GM19463 (cell line): ENCODE results near the gene ZSCAN4.

Experiments
- ATAC-seq: cut with Tn5 transposase; IDR thresholded peaks from one replicate; pipeline ENCODE4 v1.9.1; 2021; ENCODE audit warnings: mild to moderate bottlenecking, moderate library complexity; ENCODE audit not compliant: unreplicated experiment

ZSCAN4 gene

DNA sequence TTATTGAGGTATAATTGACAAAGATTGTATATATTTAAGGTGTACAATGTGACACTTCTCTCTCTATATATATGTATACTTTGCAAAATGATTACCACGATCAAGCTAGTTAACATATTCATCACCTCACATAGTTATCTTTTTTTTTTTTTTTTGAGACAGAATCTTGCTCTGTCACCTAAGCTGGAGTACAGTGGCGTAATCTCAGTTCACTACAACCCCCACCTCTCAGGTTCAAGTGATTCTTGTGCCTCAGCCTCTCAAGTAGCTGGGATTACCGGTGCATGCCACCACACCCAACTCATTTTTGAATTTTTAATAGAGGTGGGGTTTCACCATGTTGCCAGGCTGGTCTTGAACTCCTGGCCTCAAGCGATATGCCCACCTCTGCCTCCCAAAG, 3.7 kb downstream of the ZSCAN4 start:
- ATAC-seq = no peak

DNA sequence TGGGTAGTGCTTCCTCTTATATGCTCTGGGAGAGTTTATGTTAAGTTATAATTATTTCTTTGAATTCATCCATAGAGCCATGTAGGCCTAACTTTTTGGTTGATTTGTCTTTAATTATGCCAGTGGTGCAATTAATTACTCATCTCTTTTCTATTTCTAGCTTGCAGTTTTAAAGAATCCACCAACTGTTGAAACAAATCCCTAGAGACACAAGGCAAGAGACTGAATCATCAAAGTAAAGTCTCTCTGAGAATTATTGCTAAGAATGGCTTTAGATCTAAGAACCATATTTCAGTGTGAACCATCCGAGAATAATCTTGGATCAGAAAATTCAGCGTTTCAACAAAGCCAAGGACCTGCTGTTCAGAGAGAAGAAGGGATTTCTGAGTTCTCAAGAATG, 7.1 kb downstream of the ZSCAN4 start:
- no peak for ATAC-seq

DNA sequence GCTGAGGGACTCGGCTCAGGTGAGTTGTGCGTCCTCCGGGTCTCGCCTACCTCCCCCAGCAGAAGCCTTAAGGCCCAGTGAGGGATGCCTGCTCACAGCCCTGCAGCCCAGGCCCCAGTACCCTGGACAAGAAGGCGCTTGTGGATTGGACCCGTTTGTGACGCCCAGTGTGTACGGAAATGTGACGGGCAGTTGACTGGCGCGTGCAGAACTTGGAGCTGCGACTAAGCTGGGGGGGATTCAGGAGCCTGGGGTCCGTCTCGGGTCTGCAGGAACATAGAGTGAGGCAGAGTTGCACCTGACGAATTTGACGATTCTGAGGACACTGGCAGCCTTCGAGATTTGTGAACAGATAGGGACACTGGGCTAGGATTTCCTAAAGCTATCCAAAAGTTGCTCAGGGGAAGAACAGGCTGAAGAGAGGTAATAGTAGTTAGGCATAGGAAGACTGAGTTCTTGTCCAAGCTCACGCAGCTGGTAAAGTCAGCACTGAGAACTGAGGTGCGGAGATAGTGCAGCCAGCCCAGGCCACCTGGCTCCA, 13.6 kb downstream of the ZSCAN4 start:
- no peak for ATAC-seq

DNA sequence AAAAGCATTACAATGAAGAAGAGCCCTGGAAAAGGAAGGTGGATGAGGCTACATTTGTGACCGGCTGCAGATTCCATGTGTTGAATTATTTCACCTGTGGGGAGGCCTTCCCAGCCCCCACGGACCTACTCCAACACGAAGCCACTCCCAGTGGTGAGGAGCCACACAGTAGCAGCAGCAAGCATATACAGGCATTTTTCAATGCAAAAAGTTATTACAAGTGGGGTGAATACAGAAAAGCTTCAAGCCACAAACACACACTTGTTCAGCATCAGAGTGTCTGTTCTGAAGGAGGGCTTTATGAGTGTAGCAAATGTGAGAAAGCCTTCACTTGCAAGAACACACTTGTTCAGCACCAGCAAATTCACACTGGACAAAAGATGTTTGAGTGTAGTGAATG, 18.0 kb downstream of the ZSCAN4 start:
- ATAC-seq = no peak

DNA sequence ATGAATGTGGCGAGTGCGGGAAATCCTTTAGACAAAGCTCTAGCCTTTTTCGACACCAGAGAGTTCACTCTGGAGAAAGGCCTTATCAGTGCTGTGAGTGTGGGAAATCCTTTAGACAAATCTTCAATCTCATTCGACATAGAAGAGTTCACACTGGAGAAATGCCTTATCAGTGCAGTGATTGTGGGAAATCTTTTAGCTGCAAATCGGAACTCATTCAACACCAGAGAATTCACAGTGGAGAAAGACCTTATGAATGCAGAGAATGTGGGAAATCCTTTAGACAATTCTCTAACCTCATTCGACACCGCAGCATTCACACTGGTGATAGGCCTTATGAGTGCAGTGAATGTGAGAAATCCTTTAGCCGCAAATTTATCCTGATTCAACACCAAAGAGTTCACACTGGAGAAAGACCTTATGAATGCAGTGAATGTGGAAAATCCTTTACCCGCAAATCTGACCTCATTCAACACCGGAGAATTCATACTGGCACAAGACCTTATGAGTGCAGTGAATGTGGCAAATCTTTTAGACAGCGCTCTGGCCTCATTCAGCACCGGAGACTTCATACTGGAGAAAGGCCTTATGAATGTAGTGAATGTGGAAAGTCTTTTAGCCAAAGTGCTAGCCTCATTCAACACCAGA, 18.8 kb downstream of the ZSCAN4 start:
- no peak for ATAC-seq

DNA sequence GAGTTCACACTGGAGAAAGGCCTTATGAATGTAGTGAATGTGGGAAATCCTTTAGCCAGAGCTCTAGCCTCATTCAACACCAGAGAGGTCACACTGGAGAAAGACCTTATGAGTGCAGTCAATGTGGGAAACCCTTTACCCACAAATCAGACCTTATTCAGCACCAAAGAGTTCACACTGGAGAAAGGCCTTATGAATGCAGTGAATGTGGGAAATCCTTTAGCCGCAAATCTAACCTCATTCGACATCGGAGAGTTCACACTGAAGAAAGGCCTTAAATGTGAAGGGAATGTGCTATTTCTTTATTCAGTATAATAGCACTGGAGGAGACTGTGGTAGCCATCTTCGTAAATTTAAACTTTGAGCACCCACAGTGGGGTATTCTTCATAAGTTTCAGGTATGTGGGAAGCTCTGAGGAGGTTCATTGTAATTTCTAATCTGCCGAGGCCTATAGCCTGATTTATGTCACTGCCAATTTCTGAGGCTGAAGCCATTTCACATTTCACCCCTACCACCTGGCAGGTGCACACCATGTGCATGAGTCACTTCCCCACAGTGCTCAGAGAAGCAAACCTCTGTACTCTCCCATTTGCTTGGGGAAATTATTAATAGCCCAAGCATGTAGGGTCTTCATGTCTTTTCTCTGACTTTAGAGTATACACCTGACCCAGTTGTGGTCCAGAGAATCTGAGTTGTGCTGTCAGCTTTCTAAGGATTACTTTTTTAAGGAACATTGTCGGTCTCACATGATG, 19.5 kb downstream of the ZSCAN4 start:
- ATAC-seq = no peak

DNA sequence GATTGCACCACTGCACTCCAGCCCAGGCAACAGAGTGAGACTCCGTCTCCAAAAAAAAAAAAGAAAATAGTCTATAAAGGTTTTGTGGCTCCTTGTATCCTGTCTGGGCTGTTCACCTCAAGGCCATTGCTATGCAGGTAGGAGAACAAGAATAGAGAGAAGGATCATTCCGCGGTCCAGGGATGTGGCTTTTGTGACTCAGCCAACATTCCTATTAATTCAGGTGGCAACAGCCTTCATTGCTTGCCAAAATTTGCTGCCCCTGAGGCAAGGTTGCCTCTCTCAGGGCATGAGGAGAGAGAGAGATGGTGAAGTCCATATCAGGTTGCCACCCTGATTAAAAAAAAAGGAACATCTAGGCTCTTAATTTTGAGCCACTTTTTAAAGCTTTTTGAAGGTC, 21.0 kb downstream of the ZSCAN4 start:
- no peak for ATAC-seq

DNA sequence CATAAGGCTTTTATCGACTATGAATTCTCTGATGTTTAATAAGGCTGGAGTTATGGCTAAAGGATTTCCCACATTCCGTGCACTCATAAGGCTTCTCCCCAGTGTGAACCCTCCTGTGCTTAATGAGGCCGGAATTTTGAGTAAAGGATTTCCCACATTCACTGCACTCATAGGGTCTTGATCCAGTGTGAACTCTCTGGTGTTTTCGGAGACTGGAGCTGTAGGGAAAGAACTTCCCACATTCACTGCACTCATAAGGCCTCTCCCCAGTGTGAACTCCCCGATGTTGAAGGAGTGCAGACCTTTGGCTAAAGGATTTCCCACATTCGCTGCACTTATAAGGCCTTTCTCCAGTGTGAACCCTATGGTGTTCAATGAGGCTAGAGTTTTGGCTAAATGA, 32.9 kb downstream of the ZSCAN4 start:
- no peak for ATAC-seq

DNA sequence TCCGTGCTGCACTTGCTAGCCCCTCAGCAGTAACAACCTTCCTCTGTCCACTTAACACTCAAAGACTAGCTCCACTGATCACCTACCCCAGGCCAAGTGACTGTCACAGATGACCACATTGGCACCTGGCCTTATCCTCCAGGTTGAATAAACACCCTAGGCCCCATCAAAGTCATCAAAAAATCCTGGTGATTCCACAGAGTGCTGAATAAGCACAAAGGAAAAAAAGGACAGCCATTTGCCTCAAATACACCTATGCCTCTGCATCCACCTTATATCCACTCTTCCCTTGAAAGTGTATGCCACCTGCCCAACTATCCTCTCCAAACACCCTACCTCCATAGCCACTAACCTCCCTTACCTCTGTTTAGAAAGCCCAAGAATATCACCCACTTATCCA, 37.6 kb downstream of the ZSCAN4 start:
- no peak for ATAC-seq

DNA sequence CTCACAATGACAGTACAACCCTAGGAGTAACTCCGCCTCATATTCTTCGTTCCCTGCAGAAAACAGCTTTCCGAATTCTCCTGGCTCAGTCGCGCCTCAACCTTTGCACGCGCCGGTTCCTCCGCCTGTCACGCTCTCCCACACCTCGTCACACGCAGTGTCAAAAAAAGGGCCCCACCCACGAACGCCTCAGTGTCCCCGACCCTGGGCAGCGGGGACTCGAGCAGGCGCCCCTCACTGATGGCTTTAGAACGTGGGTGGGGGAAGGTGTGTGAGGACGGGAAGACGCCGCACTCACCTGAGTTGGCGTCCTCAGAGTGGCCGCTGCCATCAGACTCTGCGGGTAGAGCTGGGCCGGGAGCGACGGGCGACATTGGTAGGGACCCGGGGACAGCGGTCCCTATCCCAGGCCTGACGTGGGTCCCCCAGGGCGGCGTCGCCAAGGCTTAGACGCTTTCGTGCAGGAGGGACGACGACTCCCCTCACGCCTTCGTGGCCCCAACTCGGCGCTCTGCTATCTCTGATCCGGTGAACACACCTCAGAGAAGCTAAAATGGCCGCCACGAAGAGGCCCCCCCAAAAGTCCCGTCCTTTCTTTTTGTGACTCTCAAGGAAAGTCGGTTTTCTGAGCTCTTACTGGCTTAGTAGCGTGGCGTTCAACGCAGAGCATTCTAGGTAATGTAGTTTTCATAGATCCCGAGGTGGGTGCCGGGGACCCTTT, 40.1 kb downstream of the ZSCAN4 start, which contains the start of gene ZNF154:
TSS of gene ZNF154 (minus strand) at position 564 of the 721 bp plus-strand sequence. CDS start at position 331, 233 bp downstream.
- ATAC-seq = no peak

DNA sequence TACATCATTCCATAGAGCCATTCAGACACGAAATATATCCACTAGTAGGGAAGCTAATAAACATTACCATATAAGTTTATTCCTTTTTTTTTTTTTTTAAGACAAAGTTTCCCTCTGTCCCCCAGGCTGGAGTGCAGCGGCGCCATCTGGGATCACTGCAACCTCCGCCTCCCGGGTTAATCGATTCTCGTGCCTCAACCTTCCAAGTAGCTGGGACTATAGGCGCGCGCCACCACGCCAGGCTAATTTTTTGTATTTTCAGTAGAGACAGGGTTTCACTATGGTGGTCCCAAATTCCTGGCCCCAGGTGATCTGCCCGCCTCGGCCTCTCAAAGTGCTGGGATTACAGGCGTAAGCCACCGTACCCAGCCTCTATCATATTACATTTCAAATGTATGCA, 40.9 kb downstream of the ZSCAN4 start:
- no peak for ATAC-seq

DNA sequence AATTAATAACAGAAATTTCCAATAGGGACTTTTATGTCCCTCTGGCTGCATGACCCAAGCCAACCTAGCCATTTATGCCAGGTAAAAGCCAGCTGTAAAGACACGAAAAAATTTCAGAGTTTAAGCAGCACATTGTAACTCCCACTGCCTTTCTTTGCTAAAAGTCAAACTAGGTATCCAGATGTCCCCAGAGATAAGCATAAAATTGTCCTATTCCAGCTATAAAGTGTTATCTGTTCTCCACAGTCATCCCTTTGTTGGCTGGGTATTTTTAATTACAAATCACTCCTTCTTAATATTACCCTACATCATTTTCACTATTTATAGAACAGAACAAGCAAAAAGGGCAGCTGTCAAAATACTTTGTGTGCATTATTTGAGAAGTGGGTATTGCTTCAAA, 43.5 kb downstream of the ZSCAN4 start:
- no peak for ATAC-seq

DNA sequence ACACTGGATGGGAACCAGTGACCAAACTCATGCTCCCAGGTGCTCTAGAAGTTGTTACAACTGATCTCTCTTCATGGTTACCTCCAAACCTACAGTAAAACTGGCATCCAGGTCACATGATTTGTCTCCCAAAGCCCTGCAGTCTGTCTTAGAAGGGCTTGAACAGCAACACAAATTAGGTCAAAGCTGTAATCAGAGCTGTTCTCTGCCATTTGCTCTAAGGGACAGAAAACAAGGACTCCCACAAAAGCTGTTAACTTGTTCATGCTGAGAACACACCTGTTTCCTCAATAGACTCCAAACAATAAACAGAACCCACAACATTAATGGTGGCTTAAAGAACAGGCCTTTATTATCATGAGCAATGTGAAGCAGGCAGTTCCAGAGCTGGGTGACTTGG, 50.7 kb downstream of the ZSCAN4 start:
- no peak for ATAC-seq

DNA sequence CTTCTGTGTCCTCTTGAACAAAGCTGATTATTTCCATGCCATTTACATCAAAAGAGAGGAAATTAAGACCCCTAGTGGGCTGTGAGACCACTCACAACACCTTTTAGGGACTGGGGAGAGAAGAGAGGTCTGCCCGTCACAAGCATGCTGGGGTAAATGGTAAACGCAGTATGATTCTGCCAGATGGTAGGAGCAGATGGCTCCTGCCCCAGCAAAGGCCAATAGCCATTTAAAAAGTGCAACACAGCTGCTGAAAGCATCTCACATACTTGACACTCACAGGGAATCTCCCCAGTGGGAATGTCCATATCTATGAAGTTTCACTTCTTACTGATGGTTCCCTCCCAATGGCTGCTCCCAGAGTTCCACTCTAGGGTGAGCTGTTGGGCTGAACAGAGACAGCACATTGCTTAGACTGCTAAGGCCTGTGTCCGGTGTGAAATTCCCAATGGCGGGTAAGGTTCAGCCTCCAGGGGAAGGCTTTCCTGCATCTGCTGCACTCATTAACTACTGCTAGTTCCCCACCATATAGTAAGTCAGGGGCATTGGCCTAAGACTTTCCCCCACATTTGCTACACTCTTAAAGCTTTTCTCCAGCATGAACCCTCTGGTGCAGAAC, 51.3 kb downstream of the ZSCAN4 start:
- no peak for ATAC-seq

DNA sequence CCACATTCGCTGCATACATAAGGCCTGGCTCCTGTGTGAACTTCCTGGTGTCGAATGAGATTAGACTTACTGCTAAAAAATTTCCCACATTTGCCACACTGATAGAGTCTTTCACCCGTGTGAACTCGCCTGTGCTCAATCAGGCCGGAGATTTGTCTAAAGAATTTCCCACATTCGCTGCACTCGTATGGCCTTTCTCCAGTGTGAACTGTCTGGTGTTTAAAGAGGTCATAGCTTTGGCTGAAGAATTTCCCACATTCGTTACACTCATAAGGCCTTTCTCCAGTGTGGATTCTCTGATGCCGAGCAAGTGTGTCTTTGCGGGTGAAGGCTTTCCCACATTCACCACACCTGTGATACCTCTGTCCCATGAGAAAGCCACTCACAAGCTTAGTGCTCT, 52.1 kb downstream of the ZSCAN4 start:
- ATAC-seq = no peak
